HG03066 (cell line): ENCODE measurements around the gene CCDC134.
A peak's percentile ranks its signal among the peaks of the same experiment; 100 is the strongest.

ENCODE experiments used
- ATAC-seq: cut with Tn5 transposase; IDR thresholded peaks from one replicate; pipeline ENCODE4 v1.9.1; 2021; ENCODE audit warnings: low read depth; ENCODE audit not compliant: unreplicated experiment

CCDC134 gene

DNA sequence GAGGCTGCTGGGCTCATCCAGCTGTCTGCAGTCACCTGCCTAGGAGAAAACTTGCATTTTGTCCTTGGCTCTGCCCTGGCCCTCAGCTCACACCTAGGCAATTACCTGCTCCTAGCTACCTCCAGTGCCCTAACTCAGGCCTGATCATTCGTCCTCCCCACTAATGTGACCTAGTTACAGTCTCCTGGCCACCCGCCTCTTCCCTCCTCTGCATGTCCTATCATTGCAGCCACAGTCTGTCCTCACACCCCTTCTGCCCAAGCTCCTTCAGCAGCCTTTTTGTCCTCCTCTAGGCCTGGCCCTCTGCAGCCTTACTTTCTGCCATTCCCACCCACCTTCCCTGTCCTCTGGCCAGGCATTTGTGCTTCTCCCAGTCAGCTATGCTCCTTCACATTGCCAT is 17.7 kb upstream of the CCDC134 start:
- no peak for ATAC-seq

GRCh38 chr22:41787331-41787730 is 13.1 kb upstream of the CCDC134 start:
- no peak for ATAC-seq

GRCh38 chr22:41793871-41794270 is 6.6 kb upstream of the CCDC134 start:
- ATAC-seq, result no peak

- no peak for ATAC-seq
These were observed 1.7 kb upstream of the CCDC134 start for GRCh38 chr22:41798736-41799135.

- peak; percentile 42 for ATAC-seq
These were observed 762 bp upstream of the CCDC134 start for GRCh38 chr22:41799486-41800347.

GRCh38 chr22:41801147-41801819 is 804 bp downstream of the CCDC134 start:
- ATAC-seq, result no peak

DNA sequence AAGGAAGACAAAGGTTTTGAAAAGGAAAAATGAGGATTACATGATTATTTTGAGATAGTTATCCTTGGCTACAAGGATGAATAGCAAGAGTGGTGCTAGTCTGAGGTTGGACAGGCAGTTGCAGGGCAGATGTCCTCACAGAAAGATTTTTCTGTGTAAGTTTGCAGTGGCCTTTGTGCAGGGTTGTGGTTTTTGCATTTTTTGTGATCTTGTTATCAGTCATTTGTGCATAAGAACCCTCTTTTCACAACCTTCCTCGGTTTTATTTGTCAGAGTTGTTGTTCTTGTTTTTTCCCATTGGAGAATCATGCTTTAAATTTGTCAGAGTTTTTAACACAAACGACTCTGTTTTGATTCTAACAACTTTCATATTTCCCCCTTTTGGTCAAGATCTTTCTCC is 1.4 kb downstream of the CCDC134 start:
- no peak for ATAC-seq

DNA sequence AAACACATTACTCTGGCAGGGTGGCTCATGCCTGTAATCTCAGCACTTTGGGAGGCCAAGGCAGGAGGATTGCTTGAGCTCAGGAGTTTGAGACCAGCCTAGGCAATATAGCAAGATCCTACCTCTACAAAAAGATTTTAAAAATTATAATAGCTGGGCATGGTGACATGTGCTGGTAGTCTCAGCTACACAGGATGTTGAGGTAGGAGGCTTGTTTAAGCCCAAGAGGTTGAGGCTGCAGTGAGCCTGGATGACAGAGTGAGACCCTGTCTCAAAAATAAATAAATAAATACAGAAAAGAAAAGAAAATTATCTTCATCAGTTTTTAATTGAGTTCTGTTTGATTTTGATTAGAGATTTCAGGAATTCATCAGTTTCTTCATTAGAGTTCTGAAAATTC is 5.2 kb downstream of the CCDC134 start:
- ATAC-seq, result no peak

DNA sequence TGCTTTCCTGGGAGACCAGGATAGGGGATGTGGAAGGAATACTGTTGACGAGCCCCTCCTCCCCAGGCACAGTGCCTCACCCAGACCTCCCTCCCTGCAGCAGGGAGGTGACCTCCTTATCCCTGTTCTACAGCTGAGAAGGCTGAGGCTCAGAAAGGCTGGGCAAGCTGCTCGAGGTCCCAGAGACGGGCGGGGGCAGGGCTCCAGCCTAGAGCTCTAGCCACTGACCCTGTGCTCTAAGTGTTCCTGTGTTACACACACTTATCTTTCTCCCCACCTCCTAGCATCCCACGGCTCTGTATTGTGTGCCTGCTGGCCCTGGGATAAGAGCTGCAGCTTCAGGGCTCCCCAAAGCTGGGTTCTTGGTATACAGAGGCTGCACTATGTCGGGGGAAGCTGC is 7.9 kb downstream of the CCDC134 start:
- ATAC-seq, result no peak

- no peak for ATAC-seq
These were observed 9.5 kb downstream of the CCDC134 start for GRCh38 chr22:41810022-41810421.

DNA sequence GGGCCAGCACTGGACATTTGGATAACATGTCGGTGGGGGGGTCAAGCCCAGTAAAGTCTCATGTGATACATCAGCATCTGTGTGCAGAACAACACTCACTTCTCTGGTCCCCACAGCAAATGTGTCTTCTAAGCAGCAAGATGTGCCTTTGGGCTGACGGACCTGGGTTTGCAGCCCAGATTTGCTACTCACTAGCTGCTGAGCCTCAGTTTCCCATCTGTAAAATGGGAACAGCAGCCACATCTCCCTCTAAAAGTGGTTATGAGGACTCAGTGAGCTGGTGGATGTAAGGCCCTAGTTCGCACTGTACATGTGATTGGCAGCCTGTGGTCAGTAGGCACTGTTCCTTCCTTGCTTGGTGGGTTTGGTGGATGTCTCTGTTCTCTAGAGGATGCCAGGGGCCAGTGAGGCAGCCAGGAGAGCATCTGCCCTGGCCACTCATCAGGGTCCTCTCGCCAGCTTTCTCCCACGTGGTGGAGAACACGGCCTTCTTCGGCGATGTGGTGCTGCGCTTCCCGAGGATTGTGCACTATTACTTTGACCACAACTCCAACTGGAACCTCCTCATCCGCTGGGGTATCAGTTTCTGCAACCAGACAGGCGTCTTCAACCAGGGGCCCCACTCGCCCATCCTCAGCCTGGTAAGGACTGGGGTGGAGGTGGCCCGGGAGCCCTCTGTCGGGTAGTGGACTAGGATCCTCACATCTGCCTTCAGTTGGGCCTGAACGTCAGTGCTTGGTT is 12.5 kb downstream of the CCDC134 start:
- ATAC-seq, result no peak

- ATAC-seq, result no peak
These were observed 13.4 kb downstream of the CCDC134 start for GRCh38 chr22:41813726-41814410.

DNA sequence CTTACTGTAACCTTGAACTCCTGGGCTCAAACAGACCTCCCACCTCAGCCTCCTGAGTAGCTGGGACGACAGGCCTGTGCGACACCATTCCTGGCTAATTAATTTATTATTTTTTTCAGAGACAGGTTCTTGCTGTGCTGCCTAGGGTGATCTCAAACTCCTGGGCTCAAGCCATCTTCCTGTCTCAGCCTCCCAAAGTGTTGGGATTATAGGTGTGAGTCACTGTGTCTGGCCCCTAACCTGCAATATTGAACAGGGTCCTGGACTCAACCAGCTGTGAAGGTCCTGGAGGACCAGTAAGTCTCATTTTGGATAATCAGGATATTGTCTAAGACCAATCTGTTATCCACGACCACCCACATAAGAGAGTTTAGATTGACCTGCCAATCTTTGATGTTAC is 15.2 kb downstream of the CCDC134 start:
- ATAC-seq, result no peak

- ATAC-seq, result no peak
These were observed 15.8 kb downstream of the CCDC134 start for GRCh38 chr22:41816241-41816640.

DNA sequence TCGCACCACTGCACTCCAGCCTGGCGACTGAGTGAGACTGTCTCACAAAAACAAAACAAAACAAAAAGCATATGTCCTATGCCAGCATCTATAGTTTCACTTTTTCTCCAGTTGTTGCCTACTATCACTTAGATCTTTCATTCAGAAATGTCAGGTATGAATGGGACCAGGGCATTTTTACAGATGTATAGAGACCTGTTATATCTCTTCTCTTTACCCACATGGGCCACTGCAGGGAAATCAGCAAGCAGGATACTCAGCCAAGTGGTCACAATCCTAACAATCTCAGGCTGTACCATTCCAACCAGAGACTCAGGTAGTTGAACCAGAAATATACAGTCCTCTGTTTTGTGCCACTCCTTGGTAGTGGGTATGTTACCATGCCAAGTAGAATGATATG is 16.4 kb downstream of the CCDC134 start:
- ATAC-seq, result no peak

DNA sequence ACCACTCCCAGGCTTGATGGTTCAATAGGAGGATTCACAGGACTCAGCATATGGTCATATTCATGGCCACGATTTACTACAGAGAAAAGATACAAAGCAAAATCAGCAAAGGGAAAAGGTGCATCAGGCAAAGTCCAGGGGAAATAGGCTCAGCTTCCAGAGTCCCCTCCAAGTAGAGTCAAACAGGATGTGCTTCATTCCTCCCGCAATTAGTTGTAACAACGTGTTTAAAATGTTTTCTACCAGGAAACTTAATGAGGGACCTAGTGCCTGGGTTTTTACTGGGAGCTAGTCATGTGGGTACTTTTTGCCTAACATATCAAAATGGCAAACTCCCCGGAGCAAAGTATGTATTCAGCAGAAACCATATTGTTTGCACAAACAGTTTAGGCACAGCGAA is 17.5 kb downstream of the CCDC134 start:
- ATAC-seq, result no peak

GRCh38 chr22:41818596-41818995 is 18.1 kb downstream of the CCDC134 start:
- no peak for ATAC-seq

- no peak for ATAC-seq
These were observed 18.8 kb downstream of the CCDC134 start for GRCh38 chr22:41819257-41819656.

- ATAC-seq, result no peak
These were observed 20.0 kb downstream of the CCDC134 start for GRCh38 chr22:41820447-41820846.

DNA sequence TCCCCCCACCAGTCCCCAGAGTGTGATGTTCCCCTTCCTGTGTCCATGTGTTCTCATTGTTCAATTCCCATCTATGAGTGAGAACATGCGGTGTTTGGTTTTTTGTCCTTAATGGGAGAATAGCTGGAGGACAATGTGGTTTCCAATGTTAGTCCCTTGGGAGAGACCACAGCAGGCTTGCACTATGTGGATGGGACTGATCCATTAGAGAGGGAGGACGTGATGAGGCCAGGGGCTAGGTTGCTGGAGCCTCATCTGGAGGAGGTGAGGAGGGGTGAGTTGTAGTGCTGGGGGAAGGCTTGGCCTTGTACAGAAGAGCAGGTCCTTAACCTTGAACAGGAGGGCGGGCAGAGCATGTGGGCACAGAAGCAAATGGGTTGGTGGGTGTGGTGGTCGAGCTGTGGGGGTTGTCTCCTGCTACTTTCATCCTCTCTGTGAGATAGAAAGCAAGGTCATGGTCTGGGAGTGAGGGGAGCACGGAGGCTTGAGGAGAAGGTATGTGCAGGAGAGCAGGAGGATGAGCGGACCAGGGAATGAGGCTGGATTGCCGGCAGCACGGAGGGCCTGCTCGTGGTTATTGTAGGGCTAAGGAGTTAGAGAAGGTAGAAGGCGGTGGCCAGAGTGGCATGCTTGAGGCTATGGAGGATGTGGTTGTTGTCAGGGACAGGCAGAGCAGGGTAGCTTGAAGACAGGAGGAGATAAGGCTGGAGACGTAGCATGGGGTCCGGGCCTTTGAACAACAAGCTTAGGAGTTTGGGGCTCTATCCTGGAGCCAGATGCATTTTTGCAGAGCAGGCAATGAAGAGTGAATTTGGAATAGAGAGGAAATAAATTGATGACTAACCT is 21.2 kb downstream of the CCDC134 start:
- ATAC-seq, result no peak
